Endothelial cell of umbilical vein (primary cell): ENCODE data around the gene TBC1D14. TPM values are rescaled to one million over a fixed set of nuclear protein-coding genes. Genes with fewer than 3 reads are reported as not detected.

Experiments used
- BruUV-seq: library from RNA; stranded (reverse); fragments of 400-500 nt; replicated peaks from 2 replicates; lab custom pipeline; 2021; lab: Mats Ljungman, UMichigan
- CTCF ChIA-PET: fragments of 300-600, 350-600 bp; sonication (Branson Sonifier 250); formaldehyde crosslinking; loops from one replicate; lab custom pipeline; 2021; ENCODE audit warnings: antibody characterized with exemption, inconsistent platforms; lab: Charles Lee
- POLR2A ChIA-PET: fragments of 300-600, 350-600 bp; sonication (Branson Sonifier 250); formaldehyde crosslinking; loops from one replicate; lab custom pipeline; 2021; ENCODE audit warnings: antibody characterized with exemption, inconsistent platforms; lab: Charles Lee
- DNase-seq: peaks from one replicate; pipeline ENCODE4 v3.0.0-alpha.2; 2011; ENCODE audit warnings: low read depth, low spot score
- FAIRE-seq: peaks from 2 replicates; lab custom pipeline; 2011; peaks lifted over from hg19 to GRCh38; lab: Jason Lieb, UNC
- H2AFZ ChIP-seq: 2 replicates; pipeline ENCODE4 v1.6.0; 2012; ENCODE audit warnings: low read depth, low read length, control low read depth, inconsistent platforms
- H3K27ac ChIP-seq: 2 replicates; pipeline ENCODE4 v1.5.1; 2011; ENCODE audit warnings: low read depth, mild to moderate bottlenecking, control low read depth, low read length, moderate library complexity; ENCODE audit not compliant: insufficient read depth
- H3K27me3 ChIP-seq, 2 experiments: 2 replicates each; pipeline versions ENCODE4 v1.6.0 to v1.6.1; 2011; ENCODE audit warnings: low read length in 2 of 2, mixed read lengths in 1 of 2; ENCODE audit not compliant: control insufficient read depth in 2 of 2, insufficient read depth in 2 of 2
- H3K36me3 ChIP-seq, 2 experiments: 2 replicates in 1 of 2; 3 replicates in 1 of 2; pipeline ENCODE4 v1.5.1; 2011; ENCODE audit warnings: low read length in 2 of 2, mild to moderate bottlenecking in 1 of 2, moderate library complexity in 1 of 2; ENCODE audit not compliant: control insufficient read depth in 2 of 2, insufficient read depth in 2 of 2; ENCODE audit errors: extremely low read depth in 1 of 2
- H3K4me1 ChIP-seq: 3 replicates; pipeline ENCODE4 v1.5.1; 2011; ENCODE audit warnings: mild to moderate bottlenecking, low read length; ENCODE audit not compliant: control insufficient read depth, insufficient read depth; ENCODE audit errors: extremely low read depth
- H3K4me2 ChIP-seq: 2 replicates; pipeline ENCODE4 v1.6.1; 2011; ENCODE audit warnings: low read length, control low read depth, mixed read lengths; ENCODE audit not compliant: insufficient read depth
- H3K4me3 ChIP-seq, 3 experiments: fragments of 200-600 bp in 1 of 3; sonication (generic), shearing (Covaris generic) in 1 of 3; replicated peaks in 1 of 3; 2 replicates each; pipeline ENCODE4 v1.5.1; 2011 to 2016; ENCODE audit warnings: control low read depth in 3 of 3, low read length in 3 of 3, mild to moderate bottlenecking in 2 of 3, inconsistent platforms in 1 of 3, low read depth in 1 of 3, moderate library complexity in 1 of 3; ENCODE audit not compliant: insufficient read depth in 1 of 3
- H3K79me2 ChIP-seq: 2 replicates; pipeline ENCODE4 v1.6.0; 2012; ENCODE audit warnings: low read length, inconsistent platforms; ENCODE audit not compliant: control insufficient read depth, insufficient read depth
- H3K9ac ChIP-seq: replicated peaks from 2 replicates; pipeline ENCODE3; 2011; ENCODE audit warnings: low read length, control low read depth; ENCODE audit not compliant: insufficient read depth; ENCODE audit errors: extremely low read depth
- H3K9me1 ChIP-seq: replicated peaks from 3 replicates; pipeline ENCODE4 v1.6.0; 2011; ENCODE audit warnings: mild to moderate bottlenecking, low read length; ENCODE audit not compliant: control insufficient read depth, insufficient read depth; ENCODE audit errors: extremely low read depth
- H3K9me3 ChIP-seq: replicated peaks from 2 replicates; pipeline ENCODE4 v1.5.1; 2012; ENCODE audit warnings: low read length, inconsistent platforms; ENCODE audit not compliant: control insufficient read depth, insufficient read depth
- H4K20me1 ChIP-seq: replicated peaks from 2 replicates; pipeline ENCODE3; 2011; ENCODE audit warnings: mild to moderate bottlenecking, low read length; ENCODE audit not compliant: control insufficient read depth, insufficient read depth; ENCODE audit errors: extremely low read depth
- EZH2 ChIP-seq: IDR thresholded peaks from 2 replicates; pipeline ENCODE4 v1.6.1; 2012; ENCODE audit warnings: borderline replicate concordance, low read depth, mild to moderate bottlenecking, moderate library complexity, low read length, inconsistent platforms; ENCODE audit not compliant: severe bottlenecking
- FOS ChIP-seq: IDR thresholded peaks from 2 replicates; pipeline ENCODE4 v1.6.1; 2011; ENCODE audit warnings: mild to moderate bottlenecking, low read length, moderate library complexity, borderline replicate concordance; ENCODE audit not compliant: insufficient read depth
- GATA2 ChIP-seq: IDR thresholded peaks from 2 replicates; pipeline ENCODE4 v1.7.0; 2011; ENCODE audit warnings: low read depth, mild to moderate bottlenecking, moderate library complexity, mixed read lengths, low read length; ENCODE audit not compliant: insufficient read length, insufficient read depth
- JUN ChIP-seq: IDR thresholded peaks from 2 replicates; pipeline ENCODE4 v1.6.1; 2011; ENCODE audit warnings: borderline replicate concordance, low read depth; ENCODE audit not compliant: insufficient read length, insufficient read depth
- MYC ChIP-seq: IDR thresholded peaks from one replicate; pipeline ENCODE4 v1.6.1; 2011; ENCODE audit warnings: mild to moderate bottlenecking, low read depth, low read length
- POLR2A ChIP-seq: IDR thresholded peaks from 2 replicates; pipeline ENCODE4 v1.6.1; 2012; ENCODE audit warnings: low read depth, mild to moderate bottlenecking, control low read depth, low read length
- POLR2AphosphoS5 ChIP-seq: IDR thresholded peaks from 2 replicates; pipeline ENCODE4 v1.6.1; 2012; ENCODE audit warnings: low read depth, mild to moderate bottlenecking, control low read depth, low read length, moderate library complexity; ENCODE audit not compliant: insufficient read depth
- dilution Hi-C: fragments of 300-500 bp; cut with MboI; formaldehyde crosslinking; loops from one replicate; pipeline ENCODE4 v1.15.0; 2019; ENCODE audit warnings: low sequenced_read_pairs; ENCODE audit not compliant: extremely low pct_ligation_motif_present
- intact Hi-C: fragments of 100-400 bp; cut with micrococcal nuclease; formaldehyde crosslinking; loops from one replicate; pipeline ENCODE4 v1.10.0; 2022
- polyA plus RNA-seq, 4 experiments: library from polyadenylated mRNA; depleted of rRNA in 3 of 4; stranded (reverse) in 3 of 4; unstranded in 1 of 4; fragments of >200 nt; gene quantifications; 2 replicates each; pipeline versions ENCODE4 v1.2.1 to v1.2.3, GENCODE V29; 2011 to 2012; ENCODE audit warnings: missing spikeins in 1 of 4
- total RNA-seq: library from RNA; stranded (reverse); gene quantifications from 2 replicates; pipeline ENCODE4 v1.2.3, GENCODE V29; 2021
- TF ChIP-seq, protein P1 (sequence below), 2 donors: IDR thresholded peaks; 1 replicate in 1 of 2; 2 replicates in 1 of 2; pipeline ENCODE4 v1.5.1; 2011; ENCODE audit warnings: low read length in 2 of 2, mild to moderate bottlenecking in 2 of 2, moderate library complexity in 2 of 2, control low read depth in 1 of 2, inconsistent platforms in 1 of 2, low read depth in 1 of 2; ENCODE audit not compliant: insufficient read depth in 1 of 2; ENCODE audit errors: extremely low read depth in 1 of 2
- TF ChIP-seq, protein P2 (sequence below): IDR thresholded peaks from 2 replicates; pipeline ENCODE4 v1.6.1; 2011; ENCODE audit not compliant: insufficient read depth, insufficient read length

The TBC1D14 gene
- total and polyA plus RNA-seq, 2 donors (not counting 3 experiments of a cell fraction or from before 2014, with no cell fraction given) = 23.7 to 24.8 TPM

DNA sequence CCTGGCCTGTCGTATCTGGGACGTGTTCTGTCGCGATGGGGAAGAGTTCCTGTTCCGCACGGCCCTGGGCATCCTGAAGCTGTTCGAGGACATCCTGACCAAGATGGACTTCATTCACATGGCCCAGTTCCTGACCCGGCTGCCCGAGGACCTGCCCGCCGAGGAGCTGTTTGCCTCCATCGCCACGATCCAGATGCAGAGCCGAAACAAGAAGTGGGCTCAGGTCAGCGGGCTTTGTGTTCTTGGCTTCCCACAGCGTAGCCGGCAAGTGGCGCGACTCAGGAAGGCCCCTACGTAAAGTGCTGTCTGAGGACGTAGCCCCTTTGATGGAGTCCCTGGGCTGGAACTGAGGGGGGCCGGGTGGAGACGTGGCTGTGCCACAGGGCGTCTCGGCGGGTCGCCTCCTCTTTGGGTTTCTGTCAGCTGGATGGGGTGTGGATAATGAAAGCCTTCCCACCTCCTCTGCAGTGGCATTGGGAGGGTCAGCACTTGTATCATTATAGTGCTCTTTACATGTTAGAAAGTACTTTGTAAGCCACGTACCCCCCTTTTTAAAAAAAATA lies 115.5 kb downstream of the TBC1D14 start:
- intact Hi-C loops = no loop called here

DNA sequence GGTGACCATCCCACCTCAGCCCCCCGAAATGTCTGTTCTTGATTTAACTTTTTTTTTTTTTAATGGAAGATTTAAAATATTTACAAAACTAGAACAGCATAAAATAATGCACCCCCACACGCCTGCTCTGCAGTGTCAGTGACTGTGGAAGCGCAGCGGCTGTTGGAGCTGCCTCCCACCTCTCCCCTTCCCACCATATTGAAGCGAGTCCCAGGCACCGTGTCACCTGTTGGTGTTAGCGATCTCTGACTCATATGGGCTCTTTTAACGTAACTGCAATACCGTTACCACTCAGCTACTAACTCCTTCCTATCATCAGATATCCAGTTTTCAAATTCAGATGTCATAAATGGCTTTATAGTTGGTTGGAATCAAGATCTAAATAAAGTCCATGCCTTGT lies 116.5 kb downstream of the TBC1D14 start:
- POLR2A ChIA-PET = no interaction called here
- DNase-seq (no peak), FAIRE-seq (no peak)

More for the DNA sequence above, 115.5 kb downstream of the TBC1D14 start:
- dilution Hi-C loops = no loop called here
- TF ChIP-seq MYC (no peak), GATA2 (no peak), FOS (no peak), POLR2AphosphoS5 (no peak), JUN (no peak)
- Histone ChIP-seq H3K36me3 (peaks cover 0 to 19% of the 10 kb centered on the region in 2 experiments), H3K9ac (no peak overlapping the region), H3K4me2 (no peak overlapping the region), H2AFZ (no peak overlapping the region), H4K20me1 (no peaks in the 10 kb centered on the region), H3K27me3 (no peaks in the 10 kb centered on the region), H3K4me3 (no peak overlapping the region), H3K9me1 (no peaks in the 10 kb centered on the region), H3K9me3 (no peaks in the 10 kb centered on the region), H3K79me2 (no peaks in the 10 kb centered on the region), H3K27ac (no peak overlapping the region), H3K4me1 (no peaks in the 10 kb centered on the region)
- BruUV-seq = no TSS peak
- no peak for FAIRE-seq
- no peak for DNase-seq
- CTCF ChIA-PET = no interaction called here
- POLR2A ChIA-PET = no interaction called here

More for the DNA sequence above, 116.5 kb downstream of the TBC1D14 start:
- no peak overlapping the region for H3K4me2 ChIP-seq
- no peak overlapping the region for H3K4me3 ChIP-seq
- BruUV-seq = no TSS peak
- no peaks in the 10 kb centered on the region for H3K4me1 ChIP-seq
- intact Hi-C loops (no loop called here), dilution Hi-C loops (no loop called here)
- no peaks in the 10 kb centered on the region for H3K9me3 ChIP-seq
- peaks cover 0 to 24% of the 10 kb centered on the region in 2 experiments for H3K36me3 ChIP-seq
- no peaks in the 10 kb centered on the region for H4K20me1 ChIP-seq
- H3K9me1 ChIP-seq = no peaks in the 10 kb centered on the region
- H3K79me2 ChIP-seq = no peaks in the 10 kb centered on the region
- CTCF ChIA-PET = interaction anchor here (1.4 kb wide), 1 partner anchor 52 kb away, joined by 3 read pairs; no protein-coding TSS in a partner anchor
- TF ChIP-seq FOS (no peak), EZH2 (no peak), POLR2AphosphoS5 (no peak), JUN (no peak), MYC (no peak), GATA2 (no peak), POLR2A (no peak)
- TF ChIP-seq, protein P1, sequence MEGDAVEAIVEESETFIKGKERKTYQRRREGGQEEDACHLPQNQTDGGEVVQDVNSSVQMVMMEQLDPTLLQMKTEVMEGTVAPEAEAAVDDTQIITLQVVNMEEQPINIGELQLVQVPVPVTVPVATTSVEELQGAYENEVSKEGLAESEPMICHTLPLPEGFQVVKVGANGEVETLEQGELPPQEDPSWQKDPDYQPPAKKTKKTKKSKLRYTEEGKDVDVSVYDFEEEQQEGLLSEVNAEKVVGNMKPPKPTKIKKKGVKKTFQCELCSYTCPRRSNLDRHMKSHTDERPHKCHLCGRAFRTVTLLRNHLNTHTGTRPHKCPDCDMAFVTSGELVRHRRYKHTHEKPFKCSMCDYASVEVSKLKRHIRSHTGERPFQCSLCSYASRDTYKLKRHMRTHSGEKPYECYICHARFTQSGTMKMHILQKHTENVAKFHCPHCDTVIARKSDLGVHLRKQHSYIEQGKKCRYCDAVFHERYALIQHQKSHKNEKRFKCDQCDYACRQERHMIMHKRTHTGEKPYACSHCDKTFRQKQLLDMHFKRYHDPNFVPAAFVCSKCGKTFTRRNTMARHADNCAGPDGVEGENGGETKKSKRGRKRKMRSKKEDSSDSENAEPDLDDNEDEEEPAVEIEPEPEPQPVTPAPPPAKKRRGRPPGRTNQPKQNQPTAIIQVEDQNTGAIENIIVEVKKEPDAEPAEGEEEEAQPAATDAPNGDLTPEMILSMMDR (IDR thresholded peaks at IDR 0.05; ENCODE audit: extremely low read depth in 1 of 2, insufficient read depth in 1 of 2, low read depth in 1 of 2, low read length in 2 of 2) = no peak
- TF ChIP-seq, protein P2, sequence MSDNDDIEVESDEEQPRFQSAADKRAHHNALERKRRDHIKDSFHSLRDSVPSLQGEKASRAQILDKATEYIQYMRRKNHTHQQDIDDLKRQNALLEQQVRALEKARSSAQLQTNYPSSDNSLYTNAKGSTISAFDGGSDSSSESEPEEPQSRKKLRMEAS = no peak
- H3K27me3 ChIP-seq = no peaks in the 10 kb centered on the region
- no peak overlapping the region for H2AFZ ChIP-seq
- no peak overlapping the region for H3K27ac ChIP-seq
- H3K9ac ChIP-seq = no peak overlapping the region
